IMR-90 (cell line): ENCODE results near the gene AP2M1. TPM values are rescaled to one million over a fixed set of nuclear protein-coding genes. Genes with fewer than 3 reads are reported as not detected.

Experiments
- ATAC-seq: fragments of 200-7000 bp; cut with Tn5 transposase; 2 replicates; pipeline ENCODE4 v1.9.1; 2020; ENCODE audit warnings: low read depth, mild to moderate bottlenecking, moderate library complexity
- BruUV-seq: library from RNA; stranded (reverse); fragments of 400-500 nt; replicated peaks from 2 replicates; lab custom pipeline; 2021; lab: Mats Ljungman, UMichigan
- CTCF ChIA-PET: fragments of 300-600 bp; formaldehyde crosslinking; extraction: SDS; loops from one replicate; lab custom pipeline; 2021; ENCODE audit warnings: antibody characterized with exemption; lab: Yijun Ruan, JAX
- POLR2A ChIA-PET: fragments of 300-600 bp; sonication (Branson Sonifier 250); formaldehyde crosslinking; loops from one replicate; lab custom pipeline; 2022; ENCODE audit warnings: antibody characterized with exemption; ENCODE audit not compliant: unreplicated experiment; lab: Charles Lee
- DNase-seq: peaks from one replicate; pipeline ENCODE4 v3.0.0; 2013
- H2AFZ ChIP-seq: replicated peaks from 2 replicates; pipeline ENCODE3; 2013; ENCODE audit warnings: low read length, mild to moderate bottlenecking; ENCODE audit not compliant: poor library complexity
- H2AK5ac ChIP-seq: 2 replicates; pipeline ENCODE4 v1.6.1; 2013; ENCODE audit warnings: low read depth, low read length, inconsistent platforms
- H2AK9ac ChIP-seq: replicated peaks from 2 replicates; pipeline ENCODE3; 2013; ENCODE audit warnings: mild to moderate bottlenecking, low read depth, low read length, moderate library complexity; ENCODE audit not compliant: poor library complexity
- H2BK120ac ChIP-seq: 2 replicates; pipeline ENCODE4 v1.6.1; 2013; ENCODE audit warnings: low read depth, low read length, inconsistent platforms
- H2BK15ac ChIP-seq: 3 replicates; pipeline ENCODE4 v1.6.1; 2013; ENCODE audit warnings: low read depth, low read length, inconsistent platforms
- H2BK20ac ChIP-seq: 2 replicates; pipeline ENCODE4 v1.6.1; 2013; ENCODE audit warnings: low read depth, mild to moderate bottlenecking, inconsistent platforms, low read length, moderate library complexity
- H2BK5ac ChIP-seq: 2 replicates; pipeline ENCODE4 v1.6.1; 2013; ENCODE audit warnings: mild to moderate bottlenecking, low read depth, low read length, inconsistent platforms; ENCODE audit not compliant: poor library complexity, severe bottlenecking
- H3K14ac ChIP-seq: replicated peaks from 2 replicates; pipeline ENCODE4 v1.6.1; 2013; ENCODE audit warnings: low read depth, low read length, inconsistent platforms
- H3K18ac ChIP-seq: 2 replicates; pipeline ENCODE4 v1.6.1; 2013; ENCODE audit warnings: low read depth, low read length, control low read depth
- H3K23ac ChIP-seq: 2 replicates; pipeline ENCODE4 v1.6.1; 2013; ENCODE audit warnings: low read depth, low read length, inconsistent platforms
- H3K27ac ChIP-seq: 2 replicates; pipeline ENCODE4 v1.5.1; 2013; ENCODE audit warnings: mild to moderate bottlenecking, control low read depth, low read length; ENCODE audit not compliant: insufficient read depth
- H3K27me3 ChIP-seq: 2 replicates; pipeline ENCODE4 v1.6.1; 2013; ENCODE audit warnings: low read length; ENCODE audit not compliant: control insufficient read depth, insufficient read depth
- H3K36me3 ChIP-seq: 2 replicates; pipeline ENCODE4 v1.6.1; 2013; ENCODE audit warnings: low read length, mixed read lengths; ENCODE audit not compliant: control insufficient read depth, insufficient read depth
- H3K4ac ChIP-seq: 2 replicates; pipeline ENCODE4 v1.6.1; 2013; ENCODE audit warnings: low read depth, low read length, inconsistent platforms
- H3K4me1 ChIP-seq: 2 replicates; pipeline ENCODE4 v1.6.1; 2013; ENCODE audit warnings: low read length, mixed read lengths; ENCODE audit not compliant: control insufficient read depth, insufficient read depth
- H3K4me2 ChIP-seq: 2 replicates; pipeline ENCODE4 v1.6.1; 2013; ENCODE audit warnings: low read depth, mild to moderate bottlenecking, control low read depth, low read length, moderate library complexity
- H3K4me3 ChIP-seq: 2 replicates; pipeline ENCODE4 v1.5.1; 2013; ENCODE audit warnings: low read depth, mild to moderate bottlenecking, control low read depth, low read length, moderate library complexity; ENCODE audit not compliant: insufficient read depth
- H3K56ac ChIP-seq: 2 replicates; pipeline ENCODE4 v1.6.1; 2013; ENCODE audit warnings: low read length, inconsistent platforms; ENCODE audit not compliant: insufficient read depth; ENCODE audit errors: extremely low read depth
- H3K79me1 ChIP-seq, 2 experiments: 2 replicates each; pipeline ENCODE4 v1.6.1; 2013; ENCODE audit warnings: low read length in 2 of 2, inconsistent platforms in 1 of 2, low read depth in 1 of 2
- H3K9ac ChIP-seq: 2 replicates; pipeline ENCODE4 v1.6.1; 2013; ENCODE audit warnings: low read depth, low read length, control low read depth
- H3K9me1 ChIP-seq: 2 replicates; pipeline ENCODE4 v1.6.1; 2013; ENCODE audit warnings: low read length, inconsistent platforms; ENCODE audit not compliant: insufficient read depth
- H3K9me3 ChIP-seq: 2 replicates; pipeline ENCODE4 v1.6.1; 2013; ENCODE audit warnings: low read length; ENCODE audit not compliant: control insufficient read depth, insufficient read depth
- H4K20me1 ChIP-seq: 2 replicates; pipeline ENCODE4 v1.6.1; 2013; ENCODE audit warnings: low read length, inconsistent platforms; ENCODE audit not compliant: insufficient read depth
- H4K5ac ChIP-seq: 2 replicates; pipeline ENCODE4 v1.6.1; 2013; ENCODE audit warnings: mild to moderate bottlenecking, low read depth, low read length, control low read depth
- H4K8ac ChIP-seq, 2 experiments: 2 replicates each; pipeline ENCODE4 v1.6.1; 2013; ENCODE audit warnings: low read depth in 2 of 2, low read length in 2 of 2, control low read depth in 1 of 2, inconsistent platforms in 1 of 2
- H4K91ac ChIP-seq: 2 replicates; pipeline ENCODE4 v1.6.1; 2013; ENCODE audit warnings: low read depth, low read length, inconsistent platforms; ENCODE audit not compliant: insufficient read depth
- CEBPB ChIP-seq: IDR thresholded peaks from 2 replicates; pipeline ENCODE4 v1.6.1; 2012; ENCODE audit warnings: low read depth, low read length, improper control_type of control experiment
- CHD1 ChIP-seq: IDR thresholded peaks from 2 replicates; pipeline ENCODE4 v1.6.1; 2012; ENCODE audit warnings: low read depth, low read length, improper control_type of control experiment
- MAFK ChIP-seq: IDR thresholded peaks from 2 replicates; pipeline ENCODE4 v1.6.1; 2012; ENCODE audit warnings: low read depth, low read length, improper control_type of control experiment
- RCOR1 ChIP-seq: IDR thresholded peaks from 2 replicates; pipeline ENCODE4 v1.6.1; 2012; ENCODE audit warnings: mild to moderate bottlenecking, low read length, improper control_type of control experiment; ENCODE audit not compliant: insufficient replicate concordance
- SMC3 ChIP-seq: fragments of 150-350 bp; IDR thresholded peaks from 2 replicates; pipeline ENCODE4 v1.6.1; 2016; ENCODE audit warnings: low read depth, mild to moderate bottlenecking, antibody characterized with exemption, low read length, moderate library complexity
- WGBS, 2 experiments: methylation state at CpG; one replicate each; pipeline versions ENCODE4 v1.1.5 to v1.1.7; 2013; ENCODE audit warnings: missing lambda C conversion rate in 2 of 2; ENCODE audit not compliant: insufficient read length in 1 of 2; ENCODE audit errors: extremely low coverage in 2 of 2; 5-methylcytosine and 5-hydroxymethylcytosine counted together
- dilution Hi-C: fragments of 300-500 bp; cut with HindIII; formaldehyde crosslinking; loops from one replicate; pipeline ENCODE4 v1.14.3; 2018; ENCODE audit warnings: low sequenced_read_pairs; ENCODE audit not compliant: unreplicated experiment
- in situ Hi-C: fragments of 300-500 bp; cut with MboI; formaldehyde crosslinking; loops from 3 replicates; pipeline ENCODE4 v1.14.3; 2019; ENCODE audit warnings: low sequenced_read_pairs, inconsistent platforms, mixed read lengths
- intact Hi-C: fragments of 100-400 bp; cut with micrococcal nuclease; formaldehyde crosslinking; loops from 2 replicates; pipeline ENCODE4 v1.10.0; 2022
- polyA plus RNA-seq, 3 experiments: library from polyadenylated mRNA; depleted of rRNA; stranded (reverse); fragments of >200 nt; gene quantifications; 2 replicates each; pipeline ENCODE4 v1.2.3, GENCODE V29; 2012; ENCODE audit warnings: low replicate concordance in 1 of 3
- total RNA-seq: library from RNA; depleted of rRNA; stranded (reverse); fragments of >200 nt; gene quantifications from 2 replicates; pipeline ENCODE4 v1.2.3, GENCODE V29; 2012
- TF ChIP-seq, protein P1 (sequence below): conservative IDR thresholded peaks from 2 replicates; pipeline ENCODE4 v1.5.1; 2012; ENCODE audit warnings: mild to moderate bottlenecking, low read depth, low read length, improper control_type of control experiment
- TF ChIP-seq, protein P2 (sequence below): fragments of 150-350 bp; IDR thresholded peaks from 2 replicates; pipeline ENCODE4 v1.6.1; 2016; ENCODE audit warnings: low read depth, mild to moderate bottlenecking, low read length, moderate library complexity, borderline replicate concordance

Gene AP2M1
- total and polyA plus RNA-seq, 2 of the 4 experiments (the other 2 are of a cell fraction): 876 to 1,065 TPM

DNA sequence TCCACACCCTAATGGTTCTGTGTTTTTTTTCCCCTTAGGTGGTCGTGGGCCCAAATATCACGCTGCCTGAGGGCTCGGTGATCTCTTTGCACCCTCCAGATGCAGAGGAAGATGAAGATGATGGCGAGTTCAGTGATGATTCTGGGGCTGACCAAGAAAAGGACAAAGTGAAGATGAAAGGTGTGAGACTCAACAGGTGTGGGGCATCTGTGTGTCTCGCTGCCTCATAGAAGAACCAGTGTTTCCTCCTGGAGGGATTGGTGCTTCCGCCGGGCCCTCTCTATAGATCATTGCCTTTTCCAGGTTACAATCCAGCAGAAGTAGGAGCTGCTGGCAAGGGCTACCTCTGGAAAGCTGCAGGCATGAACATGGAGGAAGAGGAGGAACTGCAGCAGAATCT lies 32.5 kb upstream of the AP2M1 start:
- Histone ChIP-seq H2AK9ac (no peak overlapping the region), H2AK5ac (no peak overlapping the region), H2AFZ (no peak overlapping the region), H3K9me1 (peaks cover 4% of the 10 kb centered on the region), H2BK20ac (no peak overlapping the region), H4K8ac (no peak overlapping the region), H3K36me3 (peaks cover 50% of the 10 kb centered on the region), H3K18ac (no peak overlapping the region), H3K27ac (no peak overlapping the region), H2BK120ac (no peak overlapping the region), H3K9ac (no peak overlapping the region), H3K4ac (no peak overlapping the region), H3K79me1 (peaks cover 20 to 33% of the 10 kb centered on the region in 2 experiments), H4K91ac (no peak overlapping the region), H3K23ac (no peak overlapping the region), H3K56ac (no peak overlapping the region), H3K4me2 (no peak overlapping the region), H3K4me3 (no peak overlapping the region), H3K4me1 (0 out of 2 replicates have a peak, but pooled peaks cover 2% of the 10 kb centered on the region), H4K5ac (no peak overlapping the region), H3K27me3 (no peaks in the 10 kb centered on the region), H2BK5ac (no peak overlapping the region), H2BK15ac (no peak overlapping the region), H4K20me1 (peaks cover 18% of the 10 kb centered on the region), H3K14ac (no peak overlapping the region), H3K9me3 (no peaks in the 10 kb centered on the region)
- TF ChIP-seq SMC3 (no peak), RCOR1 (no peak), CEBPB (no peak), MAFK (no peak), CHD1 (no peak)
- TF ChIP-seq, protein P1, sequence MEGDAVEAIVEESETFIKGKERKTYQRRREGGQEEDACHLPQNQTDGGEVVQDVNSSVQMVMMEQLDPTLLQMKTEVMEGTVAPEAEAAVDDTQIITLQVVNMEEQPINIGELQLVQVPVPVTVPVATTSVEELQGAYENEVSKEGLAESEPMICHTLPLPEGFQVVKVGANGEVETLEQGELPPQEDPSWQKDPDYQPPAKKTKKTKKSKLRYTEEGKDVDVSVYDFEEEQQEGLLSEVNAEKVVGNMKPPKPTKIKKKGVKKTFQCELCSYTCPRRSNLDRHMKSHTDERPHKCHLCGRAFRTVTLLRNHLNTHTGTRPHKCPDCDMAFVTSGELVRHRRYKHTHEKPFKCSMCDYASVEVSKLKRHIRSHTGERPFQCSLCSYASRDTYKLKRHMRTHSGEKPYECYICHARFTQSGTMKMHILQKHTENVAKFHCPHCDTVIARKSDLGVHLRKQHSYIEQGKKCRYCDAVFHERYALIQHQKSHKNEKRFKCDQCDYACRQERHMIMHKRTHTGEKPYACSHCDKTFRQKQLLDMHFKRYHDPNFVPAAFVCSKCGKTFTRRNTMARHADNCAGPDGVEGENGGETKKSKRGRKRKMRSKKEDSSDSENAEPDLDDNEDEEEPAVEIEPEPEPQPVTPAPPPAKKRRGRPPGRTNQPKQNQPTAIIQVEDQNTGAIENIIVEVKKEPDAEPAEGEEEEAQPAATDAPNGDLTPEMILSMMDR: no peak
- TF ChIP-seq, protein P2, sequence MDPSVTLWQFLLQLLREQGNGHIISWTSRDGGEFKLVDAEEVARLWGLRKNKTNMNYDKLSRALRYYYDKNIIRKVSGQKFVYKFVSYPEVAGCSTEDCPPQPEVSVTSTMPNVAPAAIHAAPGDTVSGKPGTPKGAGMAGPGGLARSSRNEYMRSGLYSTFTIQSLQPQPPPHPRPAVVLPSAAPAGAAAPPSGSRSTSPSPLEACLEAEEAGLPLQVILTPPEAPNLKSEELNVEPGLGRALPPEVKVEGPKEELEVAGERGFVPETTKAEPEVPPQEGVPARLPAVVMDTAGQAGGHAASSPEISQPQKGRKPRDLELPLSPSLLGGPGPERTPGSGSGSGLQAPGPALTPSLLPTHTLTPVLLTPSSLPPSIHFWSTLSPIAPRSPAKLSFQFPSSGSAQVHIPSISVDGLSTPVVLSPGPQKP: no peak
- 100% methylated on average over 2 of the region's 7 CpGs; no CpG with 5 or more reads in 1 of the 2 experiments for WGBS, 2 experiments
- DNase-seq (no peak), ATAC-seq (no peak)
- intact Hi-C loops (no loop called here), in situ Hi-C loops (no loop called here), dilution Hi-C loops (no loop called here)
- no TSS peak for BruUV-seq
- ChIA-PET CTCF (no interaction called here), POLR2A (interaction anchor here (0.6 kb wide), 1 partner anchor 115 kb away, joined by 6 read pairs; no protein-coding TSS in a partner anchor)
